DND-41 (cell line): Measurements from ENCODE around the gene FAM78A.

Experiments
- EZH2 ChIP-seq: IDR thresholded peaks from 3 replicates; pipeline ENCODE4 v1.6.1; 2012; ENCODE audit warnings: borderline replicate concordance, low read depth, mild to moderate bottlenecking, moderate library complexity, low read length, inconsistent platforms; ENCODE audit not compliant: severe bottlenecking
- TF ChIP-seq, protein P1 (sequence below): IDR thresholded peaks from 2 replicates; pipeline ENCODE4 v1.5.1; 2012; ENCODE audit warnings: borderline replicate concordance, low read length, moderate library complexity, mild to moderate bottlenecking; ENCODE audit not compliant: poor library complexity, severe bottlenecking; ENCODE audit errors: extremely low read depth

DNA sequence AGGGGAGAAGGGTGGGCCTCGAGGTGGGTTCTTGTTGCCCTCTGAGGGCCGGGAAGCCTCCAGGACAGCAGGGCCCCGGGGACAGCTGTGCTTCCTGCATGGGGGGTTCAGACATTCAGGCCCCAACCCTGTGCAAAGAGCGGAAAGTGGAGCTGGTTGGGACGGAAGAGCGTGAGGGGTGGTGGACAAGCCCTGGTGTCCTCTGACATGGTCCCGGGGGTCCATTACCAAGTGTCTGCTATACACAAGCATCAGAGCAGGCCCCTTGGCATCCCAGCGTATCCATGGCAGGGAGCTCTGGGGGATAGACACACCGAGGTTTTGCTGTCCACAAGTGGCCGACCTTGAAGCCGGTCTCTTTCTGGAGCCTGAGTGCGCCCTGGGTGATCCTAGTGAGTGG, 22.5 kb upstream of the FAM78A start:
- TF ChIP-seq, protein P1, sequence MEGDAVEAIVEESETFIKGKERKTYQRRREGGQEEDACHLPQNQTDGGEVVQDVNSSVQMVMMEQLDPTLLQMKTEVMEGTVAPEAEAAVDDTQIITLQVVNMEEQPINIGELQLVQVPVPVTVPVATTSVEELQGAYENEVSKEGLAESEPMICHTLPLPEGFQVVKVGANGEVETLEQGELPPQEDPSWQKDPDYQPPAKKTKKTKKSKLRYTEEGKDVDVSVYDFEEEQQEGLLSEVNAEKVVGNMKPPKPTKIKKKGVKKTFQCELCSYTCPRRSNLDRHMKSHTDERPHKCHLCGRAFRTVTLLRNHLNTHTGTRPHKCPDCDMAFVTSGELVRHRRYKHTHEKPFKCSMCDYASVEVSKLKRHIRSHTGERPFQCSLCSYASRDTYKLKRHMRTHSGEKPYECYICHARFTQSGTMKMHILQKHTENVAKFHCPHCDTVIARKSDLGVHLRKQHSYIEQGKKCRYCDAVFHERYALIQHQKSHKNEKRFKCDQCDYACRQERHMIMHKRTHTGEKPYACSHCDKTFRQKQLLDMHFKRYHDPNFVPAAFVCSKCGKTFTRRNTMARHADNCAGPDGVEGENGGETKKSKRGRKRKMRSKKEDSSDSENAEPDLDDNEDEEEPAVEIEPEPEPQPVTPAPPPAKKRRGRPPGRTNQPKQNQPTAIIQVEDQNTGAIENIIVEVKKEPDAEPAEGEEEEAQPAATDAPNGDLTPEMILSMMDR, result no peak
- no peak for TF ChIP-seq EZH2
